Measurements from ENCODE around the gene SLC16A3.

- TF ChIP-seq CTCF (optimal IDR thresholded peaks at IDR 0.05 in 1 of 3, IDR thresholded peaks at IDR 0.05 in 1 of 3, conservative IDR thresholded peaks at IDR 0.05 in 1 of 3; ENCODE audit: extremely low read depth in 1 of 3, insufficient read depth in 2 of 3, low read length in 3 of 3) (no peak), EZH2 (IDR thresholded peaks at IDR 0.05; ENCODE audit: low read length) (no peak)
Measured at GRCh38 chr17:82202981-82203380, 25.9 kb upstream of the SLC16A3 start.

All from keratinocyte (primary cell).